GM19463 (cell line): Measurements from ENCODE around the gene SHMT2.
A peak's percentile ranks its signal among the peaks of the same experiment; 100 is the strongest.

Source experiments
- ATAC-seq: cut with Tn5 transposase; IDR thresholded peaks from one replicate; pipeline ENCODE4 v1.9.1; 2021; ENCODE audit warnings: mild to moderate bottlenecking, moderate library complexity; ENCODE audit not compliant: unreplicated experiment

SHMT2 gene

DNA sequence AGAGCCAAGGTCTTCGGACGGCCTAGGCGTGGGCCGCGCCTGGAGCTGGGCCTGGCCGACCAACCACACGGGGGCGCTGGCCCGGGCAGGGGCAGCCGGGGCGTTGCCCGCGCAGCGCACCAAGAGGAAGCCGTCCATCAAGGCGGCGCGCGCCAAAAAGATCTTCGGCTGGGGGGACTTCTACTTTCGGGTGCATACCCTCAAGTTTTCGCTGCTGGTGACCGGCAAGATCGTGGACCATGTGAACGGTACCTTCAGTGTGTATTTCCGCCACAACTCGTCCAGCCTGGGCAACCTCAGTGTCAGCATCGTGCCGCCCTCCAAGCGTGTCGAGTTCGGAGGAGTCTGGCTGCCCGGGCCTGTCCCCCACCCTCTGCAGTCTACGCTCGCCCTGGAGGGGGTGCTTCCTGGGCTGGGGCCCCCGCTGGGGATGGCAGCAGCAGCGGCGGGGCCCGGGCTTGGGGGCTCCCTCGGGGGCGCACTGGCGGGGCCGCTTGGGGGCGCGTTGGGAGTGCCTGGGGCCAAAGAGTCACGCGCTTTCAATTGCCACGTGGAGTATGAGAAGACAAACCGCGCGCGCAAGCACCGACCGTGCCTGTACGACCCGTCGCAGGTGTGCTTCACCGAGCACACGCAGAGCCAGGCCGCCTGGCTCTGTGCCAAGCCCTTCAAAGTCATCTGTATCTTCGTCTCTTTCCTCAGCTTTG lies 4.4 kb upstream of the SHMT2 start:
- ATAC-seq: no peak

DNA sequence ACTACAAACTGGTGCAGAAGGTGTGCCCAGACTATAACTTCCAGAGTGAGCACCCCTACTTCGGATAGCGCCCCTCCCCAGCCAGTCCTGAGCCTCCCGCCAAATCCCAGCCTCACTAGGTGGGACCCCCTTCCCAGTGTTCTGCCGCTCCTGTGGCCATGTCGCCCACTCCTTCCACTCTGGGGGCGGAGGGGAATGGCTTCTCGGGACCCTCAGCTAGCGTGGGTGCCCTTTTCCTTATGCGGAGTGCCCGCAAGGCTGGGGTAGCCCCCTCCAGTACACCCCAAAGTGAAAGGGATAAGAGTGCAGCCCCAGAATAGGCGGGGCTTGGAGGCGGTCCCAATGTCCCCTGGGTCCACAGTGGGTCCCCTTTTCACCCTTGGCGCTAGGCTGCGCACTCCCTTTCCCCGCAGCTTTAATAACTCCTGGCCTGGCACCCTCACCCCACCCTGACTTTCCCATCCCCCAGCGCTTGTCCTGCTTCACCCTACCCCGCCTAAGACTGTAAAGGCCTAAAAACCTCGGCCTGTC lies 3.8 kb upstream of the SHMT2 start:
- ATAC-seq: no peak

DNA sequence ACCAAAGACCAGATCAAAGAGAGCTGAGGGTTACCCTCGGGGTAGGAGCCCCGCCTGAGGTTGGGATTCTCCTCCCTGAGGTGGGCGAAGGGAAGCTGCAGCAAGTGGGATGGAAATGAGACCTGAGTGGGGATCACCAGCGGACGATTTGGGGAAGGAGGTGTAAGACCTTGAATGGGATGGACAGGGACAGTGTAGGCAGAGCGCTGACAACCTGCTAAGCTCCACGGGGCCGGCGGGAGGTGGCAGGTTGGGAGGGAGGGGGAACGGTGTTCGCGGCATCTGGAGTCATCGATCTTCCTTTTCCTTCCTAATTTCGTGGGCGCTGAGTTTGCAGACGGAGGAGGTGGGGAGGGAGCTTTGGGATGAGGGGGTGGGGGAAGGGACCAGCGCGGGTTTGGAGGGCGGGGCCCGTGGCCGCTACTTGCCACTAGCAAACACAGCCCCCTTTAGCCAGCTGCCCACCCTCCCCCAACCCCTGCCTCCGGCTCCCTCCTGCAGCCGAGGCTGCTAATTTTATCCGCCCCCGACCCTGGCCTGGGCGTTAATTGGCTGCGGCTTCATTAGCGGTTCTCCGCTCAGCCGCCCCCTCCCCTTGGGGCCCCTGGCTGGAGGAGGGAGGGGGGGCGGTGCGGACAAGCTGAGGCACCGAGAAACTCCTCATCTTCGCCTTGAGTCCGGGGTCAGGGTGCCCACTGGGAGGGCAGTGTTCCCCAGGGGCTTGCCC lies 2.8 kb upstream of the SHMT2 start:
- no peak for ATAC-seq

DNA sequence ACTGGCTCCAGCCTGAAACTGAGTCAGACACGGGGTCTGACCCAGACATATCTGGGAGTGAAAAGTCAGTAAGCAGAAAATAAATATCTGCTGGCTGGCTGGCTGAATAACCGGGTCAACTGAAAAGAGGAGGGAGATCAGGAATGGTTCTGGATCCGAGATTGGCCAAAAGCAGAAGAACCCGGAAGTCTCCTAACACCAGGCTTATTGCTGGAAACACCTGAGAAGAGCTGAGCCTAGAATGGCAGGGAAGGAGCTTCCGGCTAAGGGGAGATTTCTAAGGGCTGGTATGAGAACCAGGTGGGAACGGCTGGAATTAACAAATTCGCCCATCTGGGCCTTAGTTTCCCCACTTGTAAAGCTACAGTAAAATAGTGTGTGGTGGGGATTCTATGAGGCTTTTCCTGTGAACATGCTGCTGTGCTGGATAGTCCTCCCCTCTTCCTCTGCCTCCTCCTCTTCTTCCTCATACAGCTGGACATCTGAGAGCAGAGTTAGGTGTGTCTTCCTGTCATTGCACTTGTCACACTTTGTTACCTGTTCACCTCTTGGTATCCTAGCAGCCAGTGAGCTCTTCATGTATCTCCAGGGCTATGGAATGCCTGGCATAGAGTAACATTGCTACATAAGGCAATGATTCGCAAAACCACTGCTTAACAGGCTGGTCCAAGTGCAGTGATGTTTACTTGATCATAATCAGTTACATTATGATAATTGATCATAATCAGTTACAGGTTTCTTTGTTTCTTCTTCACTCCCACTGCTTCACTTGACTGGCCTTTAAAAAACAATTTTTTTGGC lies 2.0 kb upstream of the SHMT2 start:
- ATAC-seq: no peak

DNA sequence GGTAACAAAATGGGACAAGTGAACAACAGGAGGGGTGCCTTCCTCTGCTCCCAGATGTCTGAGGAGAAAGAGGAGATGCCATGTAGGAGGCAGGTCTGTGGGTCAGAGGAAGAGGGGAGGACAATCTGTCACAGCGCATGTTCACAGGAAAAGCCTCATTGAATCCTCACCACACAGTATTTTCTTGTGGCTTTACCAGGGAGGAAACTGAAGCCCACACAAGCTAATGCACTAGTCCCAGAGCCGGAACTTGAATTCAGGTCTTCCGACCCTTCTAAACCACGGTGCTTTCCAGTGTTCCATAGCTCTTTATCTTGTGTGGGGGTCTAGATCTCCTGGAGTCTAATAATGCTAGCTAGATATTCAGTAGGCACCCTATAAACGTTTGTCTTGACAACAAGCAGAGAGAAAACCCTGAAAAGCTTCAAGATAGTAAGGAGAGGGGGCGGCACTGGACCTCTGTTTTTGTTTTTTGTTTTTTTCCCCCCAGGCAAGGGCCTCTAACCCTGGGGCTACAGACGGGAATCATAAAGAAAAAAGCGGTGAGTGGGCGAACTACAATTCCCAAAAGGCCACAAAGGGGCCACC lies 371 bp upstream of the SHMT2 start:
- peak; percentile 10 for ATAC-seq

DNA sequence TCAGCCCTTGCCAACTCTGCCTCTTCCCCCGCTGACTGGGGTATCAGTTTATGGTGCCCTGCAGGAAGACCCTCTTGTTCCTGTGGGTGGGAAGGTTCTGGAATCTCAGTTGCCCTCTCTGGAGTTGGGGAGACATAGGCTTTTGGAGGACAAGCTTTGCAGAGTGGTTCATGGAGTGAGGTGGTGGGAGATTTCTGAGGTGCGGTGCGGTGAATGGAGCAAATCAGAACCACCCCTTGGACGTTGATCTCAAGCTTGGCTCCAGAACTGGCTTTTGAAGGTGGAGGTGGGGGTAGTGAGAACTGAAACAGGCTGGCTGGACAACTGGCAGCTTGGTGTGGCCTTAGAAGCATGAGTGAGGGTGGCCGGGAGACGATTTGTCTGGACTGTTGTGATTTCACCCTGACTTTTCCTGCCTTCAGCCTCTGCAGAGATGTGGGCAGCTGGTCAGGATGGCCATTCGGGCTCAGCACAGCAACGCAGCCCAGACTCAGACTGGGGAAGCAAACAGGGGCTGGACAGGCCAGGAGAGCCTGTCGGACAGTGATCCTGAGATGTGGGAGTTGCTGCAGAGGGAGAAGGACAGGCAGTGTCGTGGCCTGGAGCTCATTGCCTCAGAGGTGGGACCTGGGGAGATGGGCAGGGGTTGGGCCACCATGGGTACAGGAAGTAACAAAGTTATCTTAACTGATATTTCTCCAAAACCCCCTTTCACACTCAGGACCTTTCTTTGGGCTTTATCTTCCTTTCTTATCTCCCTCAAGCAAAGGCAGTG lies 1.1 kb downstream of the SHMT2 start:
- ATAC-seq: no peak

DNA sequence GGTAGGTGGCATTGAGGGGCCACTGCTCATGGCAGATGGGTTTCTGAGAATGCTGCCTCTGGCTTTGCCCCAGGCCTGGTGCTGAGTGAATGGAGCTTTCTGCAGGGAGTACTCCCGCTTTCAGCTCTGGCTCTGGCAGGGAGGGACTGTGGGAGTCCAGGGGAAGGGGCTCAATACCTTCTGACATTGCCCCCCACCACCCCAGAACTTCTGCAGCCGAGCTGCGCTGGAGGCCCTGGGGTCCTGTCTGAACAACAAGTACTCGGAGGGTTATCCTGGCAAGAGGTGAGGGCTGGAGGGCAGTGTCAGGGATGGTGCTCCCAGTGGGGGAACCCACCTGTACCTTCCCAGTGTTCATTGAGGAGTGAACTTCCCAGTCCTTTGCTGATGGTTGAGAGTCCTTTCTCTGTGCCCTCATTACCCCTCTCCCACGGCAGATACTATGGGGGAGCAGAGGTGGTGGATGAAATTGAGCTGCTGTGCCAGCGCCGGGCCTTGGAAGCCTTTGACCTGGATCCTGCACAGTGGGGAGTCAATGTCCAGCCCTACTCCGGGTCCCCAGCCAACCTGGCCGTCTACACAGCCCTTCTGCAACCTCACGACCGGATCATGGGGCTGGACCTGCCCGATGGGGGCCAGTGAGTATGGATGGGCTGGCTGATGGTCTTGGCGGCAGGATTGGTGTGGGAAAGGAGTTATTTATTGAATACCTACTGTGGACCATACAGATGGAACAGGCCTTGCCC lies 1.9 kb downstream of the SHMT2 start:
- ATAC-seq: no peak

DNA sequence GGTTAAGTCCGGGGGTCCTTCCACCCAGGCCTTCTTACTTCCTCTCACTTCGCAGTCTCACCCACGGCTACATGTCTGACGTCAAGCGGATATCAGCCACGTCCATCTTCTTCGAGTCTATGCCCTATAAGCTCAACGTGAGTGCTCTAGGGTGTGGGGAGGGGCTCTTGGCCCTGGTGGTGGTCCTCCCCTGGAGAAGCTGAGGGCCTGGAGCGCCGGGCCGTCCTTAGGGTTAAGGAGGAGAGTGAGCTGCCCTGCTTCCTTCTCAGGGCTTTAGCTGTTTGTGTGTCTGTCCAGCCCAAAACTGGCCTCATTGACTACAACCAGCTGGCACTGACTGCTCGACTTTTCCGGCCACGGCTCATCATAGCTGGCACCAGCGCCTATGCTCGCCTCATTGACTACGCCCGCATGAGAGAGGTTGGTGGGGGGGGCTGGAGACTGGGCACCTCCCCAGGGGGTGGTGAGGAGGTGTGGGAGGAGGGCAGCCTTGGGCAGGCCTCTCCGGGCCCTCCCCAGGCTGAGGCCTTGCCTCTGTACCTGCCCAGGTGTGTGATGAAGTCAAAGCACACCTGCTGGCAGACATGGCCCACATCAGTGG lies 2.7 kb downstream of the SHMT2 start:
- no peak for ATAC-seq

DNA sequence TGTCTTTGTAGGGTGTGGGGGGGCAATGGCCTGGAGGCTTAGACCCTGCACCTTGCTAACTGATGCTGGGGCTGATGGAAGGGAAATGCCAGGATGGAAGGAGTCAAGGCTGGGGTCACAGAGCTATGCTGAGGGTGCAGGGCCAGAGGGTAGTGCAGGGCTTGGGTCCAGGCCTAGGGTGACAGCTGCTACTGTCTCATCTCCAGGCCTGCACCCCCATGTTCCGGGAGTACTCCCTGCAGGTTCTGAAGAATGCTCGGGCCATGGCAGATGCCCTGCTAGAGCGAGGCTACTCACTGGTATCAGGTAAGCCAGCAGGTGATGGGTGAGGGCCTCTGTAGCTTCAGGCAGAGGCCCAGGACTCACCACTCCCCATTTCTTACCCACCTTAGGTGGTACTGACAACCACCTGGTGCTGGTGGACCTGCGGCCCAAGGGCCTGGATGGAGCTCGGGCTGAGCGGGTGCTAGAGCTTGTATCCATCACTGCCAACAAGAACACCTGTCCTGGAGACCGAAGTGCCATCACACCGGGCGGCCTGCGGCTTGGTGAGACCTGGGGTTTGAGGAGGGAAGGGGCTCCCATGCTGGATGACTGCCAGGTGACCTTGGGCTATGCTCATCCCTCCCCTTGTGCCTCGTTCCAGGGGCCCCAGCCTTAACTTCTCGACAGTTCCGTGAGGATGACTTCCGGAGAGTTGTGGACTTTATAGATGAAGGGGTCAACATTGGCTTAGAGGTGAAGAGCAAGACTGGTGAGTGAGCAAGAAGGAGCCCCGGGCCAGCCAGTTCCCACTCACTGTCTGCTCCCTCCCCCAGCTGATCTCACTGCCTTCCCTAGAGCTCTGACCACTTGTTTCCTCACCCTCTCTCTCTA lies 4.1 kb downstream of the SHMT2 start:
- no peak for ATAC-seq

DNA sequence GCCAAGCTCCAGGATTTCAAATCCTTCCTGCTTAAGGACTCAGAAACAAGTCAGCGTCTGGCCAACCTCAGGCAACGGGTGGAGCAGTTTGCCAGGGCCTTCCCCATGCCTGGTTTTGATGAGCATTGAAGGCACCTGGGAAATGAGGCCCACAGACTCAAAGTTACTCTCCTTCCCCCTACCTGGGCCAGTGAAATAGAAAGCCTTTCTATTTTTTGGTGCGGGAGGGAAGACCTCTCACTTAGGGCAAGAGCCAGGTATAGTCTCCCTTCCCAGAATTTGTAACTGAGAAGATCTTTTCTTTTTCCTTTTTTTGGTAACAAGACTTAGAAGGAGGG lies 4.7 kb downstream of the SHMT2 start:
- ATAC-seq: no peak

DNA sequence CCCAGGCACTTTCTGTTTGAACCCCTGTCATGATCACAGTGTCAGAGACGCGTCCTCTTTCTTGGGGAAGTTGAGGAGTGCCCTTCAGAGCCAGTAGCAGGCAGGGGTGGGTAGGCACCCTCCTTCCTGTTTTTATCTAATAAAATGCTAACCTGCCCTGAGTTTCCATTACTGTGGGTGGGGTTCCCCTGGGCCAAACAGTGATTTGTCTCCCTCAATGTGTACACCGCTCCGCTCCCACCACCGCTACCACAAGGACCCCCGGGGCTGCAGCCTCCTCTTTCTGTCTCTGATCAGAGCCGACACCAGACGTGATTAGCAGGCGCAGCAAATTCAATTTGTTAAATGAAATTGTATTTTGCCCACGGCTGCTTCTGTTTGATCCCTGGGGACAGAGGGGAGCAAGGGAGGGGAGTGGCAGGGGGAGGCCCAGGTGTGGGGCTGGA lies 5.1 kb downstream of the SHMT2 start:
- no peak for ATAC-seq

DNA sequence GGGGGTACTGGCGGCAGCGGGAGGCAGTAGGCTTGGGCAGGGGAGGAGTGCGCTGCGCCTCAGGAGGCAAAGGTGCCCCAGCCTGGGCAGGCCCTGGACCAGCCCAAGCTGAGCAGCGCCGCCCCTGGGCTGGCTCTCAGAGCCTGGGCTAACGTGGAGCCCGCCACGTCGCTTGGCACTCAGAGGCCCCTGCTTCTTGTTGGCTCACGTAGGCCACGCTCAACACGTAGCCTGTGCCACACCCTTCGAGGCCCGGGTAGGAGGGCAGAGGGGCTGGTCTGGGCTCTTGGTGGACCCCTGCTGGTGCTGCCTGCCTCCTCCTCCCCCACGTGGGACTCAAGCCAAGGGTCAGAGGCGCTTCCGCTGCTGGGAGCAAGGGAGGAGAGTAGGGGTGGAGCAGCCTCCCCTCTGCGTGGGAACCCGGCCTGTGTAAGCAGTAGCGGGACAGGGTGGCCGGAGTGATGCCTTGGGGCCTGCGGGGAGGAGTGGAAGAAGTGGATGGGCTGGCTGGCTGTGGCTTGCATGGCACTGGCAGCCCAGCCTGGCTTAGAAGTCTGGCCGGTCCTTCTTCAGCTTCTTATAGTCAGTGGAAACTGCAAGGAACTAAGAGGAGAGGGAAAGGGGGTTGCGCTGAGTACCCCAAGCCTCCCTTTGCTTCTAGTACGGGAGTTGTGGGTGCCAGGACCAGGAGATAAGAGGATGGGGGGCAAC lies 5.7 kb downstream of the SHMT2 start:
- no peak for ATAC-seq

DNA sequence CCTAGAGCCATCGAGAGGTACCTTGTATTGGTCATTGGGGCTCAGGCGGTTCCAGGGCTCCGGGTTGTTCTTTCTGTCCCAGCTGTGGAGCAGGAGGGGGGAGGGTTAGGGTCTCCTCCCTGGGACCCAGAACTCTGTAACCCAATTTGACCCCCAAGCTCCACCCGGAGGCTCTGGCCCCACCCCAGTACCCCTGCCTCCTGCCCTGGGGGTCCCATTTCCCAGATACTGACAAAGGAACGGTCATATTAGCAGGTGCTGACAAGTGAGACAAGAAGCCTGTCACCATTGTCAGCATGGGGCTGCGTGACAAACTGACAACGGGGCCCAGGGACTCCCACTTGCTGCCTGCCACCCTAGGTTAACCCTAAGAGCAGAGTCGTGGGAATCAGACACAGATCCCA lies 6.2 kb downstream of the SHMT2 start:
- ATAC-seq: no peak

DNA sequence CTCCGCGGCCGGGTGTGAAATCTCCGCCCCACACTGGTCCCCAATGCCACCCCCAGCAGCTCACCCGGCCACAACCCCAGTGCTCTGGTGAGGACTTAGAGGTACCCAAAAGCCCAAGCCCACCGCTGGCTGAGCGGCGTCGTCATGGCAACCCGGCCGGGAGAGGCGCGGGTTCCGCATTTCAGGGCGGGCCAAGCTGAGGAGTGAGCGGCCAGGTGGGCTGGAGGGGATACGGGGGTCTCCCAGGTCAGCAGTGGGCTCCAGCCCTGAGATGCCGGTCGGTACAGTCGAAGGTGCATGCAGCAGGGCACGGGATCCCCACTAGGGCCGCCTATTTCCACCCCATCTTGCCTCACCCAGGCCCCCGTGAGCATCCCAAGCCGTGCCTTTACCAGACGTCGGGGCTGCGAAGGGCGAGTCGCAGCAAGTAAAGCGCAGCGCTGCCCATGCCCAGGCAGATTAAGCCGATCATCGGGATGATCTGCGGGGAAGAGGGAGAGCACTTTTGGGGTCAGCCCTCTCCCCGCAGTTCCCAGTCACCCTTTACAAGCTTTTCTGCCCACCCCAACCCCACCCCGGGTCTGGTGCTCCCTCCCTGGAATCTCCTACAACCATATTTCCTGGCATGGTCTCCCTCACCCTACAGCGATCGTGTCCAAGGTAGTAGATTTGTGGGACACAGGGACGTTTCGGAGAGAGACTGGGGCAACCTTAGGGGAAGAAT lies 6.9 kb downstream of the SHMT2 start:
- no peak for ATAC-seq

DNA sequence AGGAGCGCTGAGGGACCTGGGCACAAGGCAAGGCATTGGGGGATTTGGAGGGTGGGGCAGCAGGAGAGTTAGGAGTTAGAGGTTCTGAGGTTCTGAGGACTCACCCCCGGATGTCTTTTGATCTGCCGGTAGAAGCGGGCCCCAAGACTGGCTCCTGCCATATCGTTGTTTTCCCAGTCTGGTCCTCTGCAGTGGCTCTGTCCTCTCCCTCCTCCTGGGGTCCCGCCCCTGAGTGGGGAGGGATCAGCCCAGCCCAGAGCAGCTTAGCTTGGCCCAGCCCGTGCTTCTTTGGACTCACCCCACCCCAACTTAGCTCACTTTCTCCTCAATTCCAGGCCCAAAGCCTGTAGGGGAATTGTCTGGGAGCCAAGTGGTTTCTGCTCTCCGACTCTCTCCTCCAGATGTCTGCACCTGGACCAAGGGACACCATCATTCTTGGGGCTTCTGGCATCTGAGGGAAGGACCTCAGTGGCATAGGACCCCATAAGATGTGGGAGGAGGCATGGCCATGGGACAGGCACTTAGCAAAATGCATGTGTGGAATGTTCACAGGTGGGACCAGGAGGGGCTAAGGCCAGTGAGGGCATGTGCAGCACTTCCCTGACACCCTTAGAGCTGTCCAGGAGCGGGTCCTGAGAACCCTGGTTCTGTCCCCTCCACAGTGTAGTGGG lies 7.5 kb downstream of the SHMT2 start:
- no peak for ATAC-seq

DNA sequence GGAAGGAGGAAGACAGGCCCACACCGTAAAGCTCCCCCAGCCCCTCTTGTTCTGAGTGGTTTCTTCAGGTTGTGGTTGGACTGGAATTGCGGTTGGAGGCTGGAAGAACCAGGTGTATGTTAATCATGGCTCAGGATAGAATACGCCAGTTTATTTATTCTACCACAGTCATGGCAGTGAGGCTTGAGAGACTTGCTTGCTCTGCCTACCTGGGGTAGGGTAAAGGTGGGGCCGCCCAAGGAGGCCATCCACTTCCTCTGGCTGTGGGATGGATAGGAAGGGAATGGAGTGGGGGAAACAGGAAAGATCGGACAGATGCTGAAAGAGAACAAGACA lies 8.1 kb downstream of the SHMT2 start:
- no peak for ATAC-seq
